GM23248 (cell line): ENCODE results near the gene NFX1.

Experiments used
- EZH2 ChIP-seq: fragments of 200-600 bp; sonication (generic); IDR thresholded peaks from 2 replicates; pipeline ENCODE4 v1.6.1; 2018; ENCODE audit warnings: antibody characterized with exemption, mild to moderate bottlenecking; ENCODE audit not compliant: insufficient read depth, poor library complexity, severe bottlenecking
- EZH2phosphoT487 ChIP-seq: fragments of 200-600 bp; sonication (generic); IDR thresholded peaks from 2 replicates; pipeline ENCODE4 v1.6.1; 2018; ENCODE audit warnings: antibody characterized with exemption, moderate library complexity, mild to moderate bottlenecking, low read depth; ENCODE audit not compliant: insufficient read depth

- TF ChIP-seq EZH2phosphoT487 (no peak), EZH2 (no peak)
Observed at GRCh38 chr9:33350310-33350709, 60.0 kb downstream of the NFX1 start.
